NCI-H1105 treated with DMSO at 0.1 percent for 48 hours (cell line): ENCODE data around the gene SFXN2.
A peak's percentile ranks its signal among the peaks of the same experiment; 100 is the strongest.
"Not testable (repeated sequence)": the region's sequence is repeated elsewhere in the genome, so short reads cannot be mapped to it uniquely, and the experiment has no call there.

ENCODE experiments used
- DNase-seq: peaks from one replicate; lab custom pipeline; 2025; lab: John Stamatoyannopoulos, UW

The SFXN2 gene

DNA sequence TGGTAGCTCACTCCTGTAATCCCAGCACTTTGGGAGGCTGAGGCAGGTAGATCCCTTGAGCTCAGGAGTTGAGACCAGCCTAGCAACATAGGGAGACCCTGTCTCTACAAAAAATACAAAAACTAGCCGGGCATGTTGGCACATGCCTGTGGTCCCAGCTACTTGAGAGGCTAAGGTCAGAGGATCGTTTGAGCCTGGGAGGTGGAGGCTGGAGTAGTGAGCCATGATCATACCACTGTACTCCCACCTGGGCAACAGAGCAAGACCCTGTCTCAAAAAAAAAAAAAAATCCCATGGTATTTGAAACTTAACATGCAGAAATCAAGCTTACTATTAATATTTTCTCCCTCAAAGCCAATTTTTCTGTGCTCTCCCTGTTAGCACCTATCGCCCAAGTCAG is 5.9 kb downstream of the SFXN2 start:
- DNase-seq = no peak

GRCh38 chr10:102720775-102721301 is 6.4 kb downstream of the SFXN2 start:
- DNase-seq = no peak

DNA sequence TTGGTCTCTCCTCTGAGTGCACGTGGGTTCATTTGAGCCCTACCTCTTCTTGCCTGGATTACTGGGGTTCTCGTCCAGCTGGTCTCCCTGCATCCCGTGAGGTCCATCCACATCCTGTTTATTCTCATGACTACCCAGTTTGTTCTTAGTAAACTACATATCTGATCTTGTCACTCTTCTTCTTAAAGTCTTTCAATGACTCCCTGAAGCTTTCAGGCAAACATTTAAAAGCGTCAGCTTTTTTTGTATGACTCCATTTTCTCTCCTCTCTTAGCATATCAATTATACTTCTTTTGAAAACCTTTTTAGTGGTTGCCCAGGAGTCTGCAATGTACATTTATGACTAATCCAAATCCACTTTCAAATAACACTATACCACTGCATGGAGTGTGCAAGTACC is 7.5 kb downstream of the SFXN2 start:
- no peak for DNase-seq

GRCh38 chr10:102723989-102724388 is 9.6 kb downstream of the SFXN2 start:
- DNase-seq = no peak

GRCh38 chr10:102726274-102726673 is 11.8 kb downstream of the SFXN2 start:
- no peak for DNase-seq

DNA sequence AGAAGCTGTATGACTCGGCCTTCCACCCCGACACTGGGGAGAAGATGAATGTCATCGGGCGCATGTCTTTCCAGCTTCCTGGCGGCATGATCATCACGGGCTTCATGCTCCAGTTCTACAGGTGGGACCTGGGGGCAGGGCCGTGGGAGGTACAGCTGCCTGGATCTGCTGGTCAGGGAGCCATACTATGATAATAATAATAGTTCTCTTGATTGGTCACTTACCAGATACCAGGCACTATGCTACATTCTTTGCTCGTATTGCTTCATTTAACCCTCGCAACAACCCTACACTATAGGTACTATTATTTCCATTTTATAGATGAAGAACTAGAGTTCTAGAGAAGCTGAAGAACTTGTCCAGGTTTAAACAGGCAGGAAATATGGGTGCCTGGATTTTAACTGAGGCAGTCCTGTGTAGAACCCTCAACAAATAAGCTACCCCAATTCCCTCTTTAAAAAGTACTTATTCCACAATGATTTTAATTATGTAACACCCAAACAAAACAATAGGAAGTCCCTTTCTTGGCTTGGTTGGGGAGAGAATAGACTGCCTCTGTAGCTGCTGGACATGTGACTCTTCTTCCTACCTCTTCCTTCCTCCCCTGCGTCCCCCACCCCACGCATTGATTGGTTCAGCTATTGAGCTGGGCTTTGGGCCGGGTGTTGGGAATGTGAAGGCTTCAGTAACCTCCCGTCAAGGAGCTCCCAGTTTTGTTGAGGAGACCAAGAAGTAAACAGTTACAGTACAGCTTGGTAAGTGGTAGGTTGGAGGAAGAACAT is 12.8 kb downstream of the SFXN2 start:
- no peak for DNase-seq

DNA sequence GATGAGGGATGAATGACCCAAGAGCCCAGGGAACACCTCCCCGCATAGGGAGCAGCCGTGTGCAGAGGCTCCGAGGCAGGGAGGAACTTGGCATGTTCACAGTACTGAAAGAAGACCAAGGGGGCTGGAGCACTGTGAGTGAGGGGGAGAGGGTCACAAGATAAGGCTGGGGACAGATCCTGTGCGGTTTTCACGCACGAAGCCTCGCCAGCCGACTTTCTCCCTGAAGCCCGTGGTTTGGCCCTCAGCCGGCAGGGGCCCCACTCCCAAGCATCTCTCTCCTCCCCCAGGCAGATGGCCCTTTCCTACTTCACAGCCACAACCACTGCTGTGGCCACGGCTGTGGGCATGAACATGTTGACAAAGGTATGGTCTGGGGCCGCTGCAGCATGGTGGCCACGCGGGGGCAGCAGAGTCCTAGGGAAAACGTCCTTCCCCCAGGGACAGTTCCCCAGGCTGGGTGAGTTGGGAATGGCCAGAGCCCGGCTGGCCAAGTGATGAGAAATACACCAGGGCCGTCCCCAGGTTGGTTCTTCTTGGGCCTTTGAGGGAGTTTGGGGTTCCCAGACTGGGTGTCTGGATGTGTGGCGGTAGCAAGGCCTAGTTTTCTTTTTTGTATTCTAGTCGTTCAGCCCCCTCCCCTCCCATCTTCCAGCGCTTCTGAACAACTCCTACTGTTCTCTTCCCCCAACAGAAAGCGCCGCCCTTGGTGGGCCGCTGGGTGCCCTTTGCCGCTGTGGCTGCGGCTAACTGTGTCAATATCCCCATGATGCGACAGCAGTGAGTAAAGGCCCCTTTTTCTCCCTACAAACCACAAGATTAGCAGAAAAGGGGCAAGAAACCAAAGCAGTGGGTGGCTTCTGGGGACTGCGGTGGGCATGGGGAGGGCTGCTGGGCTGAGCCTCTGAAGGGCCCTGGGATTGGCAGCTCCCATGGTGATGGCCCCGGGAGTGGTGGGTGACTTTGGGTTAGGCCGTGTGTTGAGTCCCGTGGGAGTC is 14.9 kb downstream of the SFXN2 start:
- DNase-seq = no peak

- no peak for DNase-seq
Observed at GRCh38 chr10:102731222-102731800, 16.9 kb downstream of the SFXN2 start.

DNA sequence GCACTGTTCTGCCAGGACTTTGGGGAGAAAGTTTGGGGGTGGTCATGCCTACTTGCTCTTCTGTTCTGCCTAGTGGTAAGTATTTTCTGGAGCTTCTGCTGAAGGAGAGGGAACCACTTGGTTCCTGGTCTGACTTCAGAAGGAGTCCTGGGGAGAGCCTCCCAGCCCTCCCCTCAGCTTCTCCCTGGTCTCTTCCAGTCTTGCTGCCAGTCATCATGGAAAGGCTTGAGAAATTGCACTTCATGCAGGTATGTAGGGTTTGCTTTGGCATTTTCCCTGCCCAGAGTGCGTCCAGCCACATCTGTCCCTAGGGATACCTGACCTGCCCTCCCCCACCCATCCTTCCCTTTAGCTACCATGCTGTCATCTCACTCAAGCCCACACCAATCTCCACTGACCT is 18.2 kb downstream of the SFXN2 start:
- no peak for DNase-seq

- DNase-seq = no peak
Observed at GRCh38 chr10:102735065-102735562, 20.7 kb downstream of the SFXN2 start.

DNA sequence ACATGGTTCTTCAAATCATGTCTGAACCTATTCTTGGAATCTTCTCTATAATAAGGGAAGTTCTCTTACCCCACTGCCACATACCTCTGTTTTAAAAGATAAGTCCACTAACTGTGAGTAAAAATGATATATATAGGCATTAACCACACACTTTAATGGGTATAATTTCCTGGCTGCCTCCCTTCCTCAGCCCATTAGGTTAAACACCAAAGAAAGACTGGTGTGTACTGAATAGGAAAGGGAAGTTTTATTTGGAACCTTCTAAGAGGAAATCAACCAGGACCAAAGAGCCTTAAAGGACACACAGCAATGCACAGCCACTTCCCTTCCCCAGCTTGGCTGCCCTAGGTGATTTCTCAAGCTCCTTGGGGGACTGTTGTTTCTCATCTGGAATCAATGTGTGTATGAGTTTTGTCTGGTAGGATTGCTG is 24.3 kb downstream of the SFXN2 start:
- DNase-seq = no peak

DNA sequence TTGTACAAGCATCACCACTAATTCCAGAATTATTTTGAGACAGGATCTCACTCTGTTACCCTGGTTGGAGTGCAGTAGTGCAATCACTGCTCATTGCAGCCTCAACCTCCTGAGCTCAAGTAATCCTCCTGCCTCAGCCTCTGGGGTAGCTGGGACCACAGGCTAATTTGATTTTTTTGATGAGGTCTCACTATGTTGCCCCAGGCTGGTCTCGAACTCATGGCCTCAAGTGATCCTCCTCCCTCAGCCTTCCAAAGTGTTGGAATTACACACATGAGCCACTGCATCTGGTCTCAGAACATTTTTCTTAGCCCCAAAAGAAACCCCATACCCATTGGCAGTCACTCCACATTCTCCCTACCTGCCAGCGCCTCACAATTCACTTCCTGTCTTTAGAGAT is 25.8 kb downstream of the SFXN2 start:
- DNase-seq = no peak

DNA sequence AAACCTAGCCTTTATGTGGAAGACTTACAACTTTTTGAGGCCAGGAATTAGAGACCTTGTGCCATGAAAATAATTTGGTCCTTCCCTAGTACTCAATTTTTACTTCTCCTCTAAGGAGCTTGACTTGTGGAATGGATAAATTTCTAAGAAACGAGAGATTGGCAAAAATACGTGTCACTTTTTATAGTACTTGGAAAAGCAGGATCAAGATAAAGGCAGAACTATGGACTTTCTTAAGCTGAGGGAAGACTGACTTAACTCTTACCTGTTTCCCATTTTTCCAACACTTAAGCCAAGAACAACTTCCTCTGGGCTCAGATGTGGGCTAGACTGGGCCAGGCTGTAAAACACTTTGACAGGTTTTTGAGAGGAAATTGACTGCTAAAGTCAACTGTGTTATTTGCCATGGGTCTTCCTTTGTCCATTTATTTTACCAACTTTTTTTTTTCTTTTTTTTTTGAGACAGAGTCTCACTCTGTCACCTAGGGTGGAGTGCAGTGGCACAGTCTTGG is 27.3 kb downstream of the SFXN2 start:
- DNase-seq = no peak

GRCh38 chr10:102742313-102742712 is 27.9 kb downstream of the SFXN2 start:
- DNase-seq = not testable (repeated sequence)

- DNase-seq = no peak
Observed at GRCh38 chr10:102743078-102743587, 28.7 kb downstream of the SFXN2 start.

GRCh38 chr10:102743588-102744373 is 29.3 kb downstream of the SFXN2 start, which contains the start of gene WBP1L:
Gene WBP1L (plus strand): TSS chr10:102743948. CDS start chr10:102744054, 106 bp downstream.
- peak; percentile 95 for DNase-seq

- no peak for DNase-seq
Observed at GRCh38 chr10:102744374-102745051, 30.1 kb downstream of the SFXN2 start.

DNA sequence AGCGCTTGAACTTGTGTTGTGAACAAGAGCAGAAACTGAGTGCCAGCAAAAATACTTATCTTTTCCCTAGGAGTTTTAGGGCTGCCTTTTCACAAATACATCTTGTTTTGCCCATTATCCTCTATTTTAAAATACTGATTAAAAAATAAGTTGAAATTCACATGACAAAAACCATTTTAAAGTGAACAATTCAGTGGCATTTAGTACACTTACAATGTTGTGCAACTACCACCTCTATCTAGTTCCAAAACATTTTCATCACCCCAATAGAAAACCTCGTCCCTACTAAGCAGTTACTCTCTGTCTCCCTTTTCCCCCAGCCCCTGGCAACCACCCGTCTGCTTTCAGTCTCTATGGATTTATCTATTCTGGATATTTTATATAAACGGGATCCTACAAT is 30.7 kb downstream of the SFXN2 start:
- no peak for DNase-seq

GRCh38 chr10:102752266-102752930 is 38.0 kb downstream of the SFXN2 start:
- no peak for DNase-seq
